Measurements from ENCODE around the gene ZNF235.

Gene ZNF235

GRCh38 chr19:44315883-44316282 lies 11.1 kb upstream of the ZNF235 start:
- TF ChIP-seq CTCF (conservative IDR thresholded peaks at IDR 0.05; ENCODE audit: low read depth, low read length): no peak
- no peak overlapping the region for H3K4me3 ChIP-seq (ENCODE audit: low read depth, low read length)
- no peak for DNase-seq (ENCODE audit: low read depth)

GRCh38 chr19:44313231-44313630 lies 8.4 kb upstream of the ZNF235 start:
- no peak for DNase-seq (ENCODE audit: low read depth)
- H3K4me3 ChIP-seq (ENCODE audit: low read depth, low read length): no peak overlapping the region
- no peak for TF ChIP-seq CTCF (conservative IDR thresholded peaks at IDR 0.05; ENCODE audit: low read depth, low read length)

GRCh38 chr19:44308011-44308410 lies 3.2 kb upstream of the ZNF235 start:
- DNase-seq (ENCODE audit: low read depth): peak; percentile 7
- TF ChIP-seq CTCF (conservative IDR thresholded peaks at IDR 0.05; ENCODE audit: low read depth, low read length): no peak

DNA sequence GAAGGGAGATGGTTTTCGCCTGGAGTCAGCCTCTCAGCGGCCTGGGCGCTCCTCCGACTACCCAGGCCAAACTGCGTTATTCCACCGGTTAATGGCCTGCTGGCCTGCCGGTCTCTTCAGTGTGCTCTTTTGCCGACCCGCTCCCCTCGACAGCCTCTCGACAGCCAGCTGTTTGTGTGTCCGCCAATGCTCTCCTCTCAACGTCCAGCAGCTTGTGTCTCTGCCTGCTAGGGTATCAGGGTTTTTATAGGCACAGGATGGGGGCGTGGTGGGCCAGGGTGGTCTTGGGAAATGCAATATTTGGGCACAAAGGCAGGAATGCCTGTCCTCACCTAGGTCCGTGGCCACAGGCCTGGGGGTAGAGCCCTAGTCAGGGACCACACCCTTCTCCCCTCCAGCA lies 1.5 kb upstream of the ZNF235 start:
- no peak for TF ChIP-seq CTCF (conservative IDR thresholded peaks at IDR 0.05; ENCODE audit: low read depth, low read length)
- no peak for DNase-seq (ENCODE audit: low read depth)
- H3K4me3 ChIP-seq (ENCODE audit: low read depth, low read length): no peak overlapping the region

More at GRCh38 chr19:44308011-44308410, 3.2 kb upstream of the ZNF235 start:
- H3K4me3 ChIP-seq (ENCODE audit: low read depth, low read length): no peak overlapping the region

DNA sequence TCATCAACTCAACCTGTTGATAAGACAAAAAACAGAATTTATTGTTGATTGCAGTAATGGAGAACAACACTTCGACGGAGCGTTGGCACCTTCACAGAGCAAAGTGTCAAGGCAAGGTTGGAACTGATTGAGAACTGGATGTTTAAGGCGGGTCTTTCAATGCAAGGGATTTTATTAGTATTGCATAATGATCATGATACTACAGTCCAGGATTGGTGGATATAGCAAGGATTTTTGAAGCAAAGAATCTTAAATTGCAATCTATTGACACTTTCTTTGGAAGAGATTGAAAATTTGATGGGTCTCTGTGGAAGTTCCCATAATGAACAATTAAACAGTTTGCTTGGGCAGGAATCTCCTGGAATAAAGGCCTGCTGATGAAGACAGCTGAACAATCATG lies 632 bp upstream of the ZNF235 start:
- DNase-seq (ENCODE audit: low read depth): no peak
- no peak for TF ChIP-seq CTCF (conservative IDR thresholded peaks at IDR 0.05; ENCODE audit: low read depth, low read length)
- peak overlapping the region; percentile 83 for H3K4me3 ChIP-seq (ENCODE audit: low read depth, low read length)

GRCh38 chr19:44303976-44304568 lies 753 bp downstream of the ZNF235 start:
- no peak for DNase-seq (ENCODE audit: low read depth)
- peak overlapping the region; percentile 83 for H3K4me3 ChIP-seq (ENCODE audit: low read depth, low read length)
- no peak for TF ChIP-seq CTCF (conservative IDR thresholded peaks at IDR 0.05; ENCODE audit: low read depth, low read length)

DNA sequence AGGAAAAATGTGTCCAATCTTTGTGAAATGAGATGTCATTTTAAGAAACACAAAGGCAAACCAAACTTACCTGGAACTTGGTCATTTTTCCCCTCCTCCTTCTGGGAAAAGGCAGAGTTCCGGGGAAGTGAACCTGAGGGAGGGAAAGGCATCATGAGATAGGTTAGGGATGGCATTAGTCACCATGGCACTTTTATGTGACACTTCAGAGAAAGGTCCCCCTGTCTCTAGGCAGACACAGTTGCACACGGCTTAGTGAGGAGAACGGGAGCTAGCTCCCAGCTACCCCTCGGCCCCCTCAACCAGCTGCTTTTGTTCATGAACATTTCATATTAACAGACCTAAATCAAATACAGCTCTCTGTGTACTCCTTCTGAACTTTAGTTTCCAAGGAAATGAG lies 1.5 kb downstream of the ZNF235 start:
- no peak overlapping the region for H3K4me3 ChIP-seq (ENCODE audit: low read depth, low read length)
- TF ChIP-seq CTCF (conservative IDR thresholded peaks at IDR 0.05; ENCODE audit: low read depth, low read length): no peak
- no peak for DNase-seq (ENCODE audit: low read depth)

Data from choroid plexus epithelial cell (primary cell).